ENCODE measurements around the gene CLHC1. TPM values are rescaled to one million over a fixed set of nuclear protein-coding genes. Genes with fewer than 3 reads are reported as not detected.

Gene CLHC1
- total and polyA plus RNA-seq, 4 donors: 0.45 to 4.9 (median 2.6) TPM

GRCh38 chr2:55236992-55237543, 5.0 kb upstream of the CLHC1 start (continued):
- no peak for TF ChIP-seq ZBTB33 (IDR thresholded peaks at IDR 0.05)

GRCh38 chr2:55235724-55236538, 3.8 kb upstream of the CLHC1 start:
- H3K36me3 ChIP-seq (ENCODE audit: control insufficient read depth in 4 of 4, insufficient read depth in 3 of 4, low read depth in 1 of 4, low read length in 3 of 4): peaks cover 8 to 36% (median 26%) of the 10 kb centered on the region in 4 donors
- DNase-seq (ENCODE audit: low spot score): no peak
- no peak overlapping the region for H3K9ac ChIP-seq (ENCODE audit: low read depth in 1 of 2, low read length in 2 of 2)
- no peak overlapping the region for H3K27ac ChIP-seq (ENCODE audit: low read depth in 1 of 2, low read length in 2 of 2)
- WGBS: 88% methylated on average over 3 of the region's 3 CpGs
- peaks cover 2 to 16% (median 10%) of the 10 kb centered on the region in 4 donors for H3K4me1 ChIP-seq (ENCODE audit: control insufficient read depth in 4 of 4, insufficient read depth in 4 of 4, low read length in 3 of 4)
- no peaks in the 10 kb centered on the region for H3K9me3 ChIP-seq (ENCODE audit: control insufficient read depth in 4 of 4, low read length in 3 of 4)
- TF ChIP-seq ATF3 (IDR thresholded peaks at IDR 0.05) (no peak), GABPA (IDR thresholded peaks at IDR 0.05 in 1 of 2, conservative IDR thresholded peaks at IDR 0.05 in 1 of 2) (no peak), ZBTB33 (IDR thresholded peaks at IDR 0.05) (no peak), MAX (IDR thresholded peaks at IDR 0.05) (no peak), EGR1 (IDR thresholded peaks at IDR 0.05; ENCODE audit: low read depth in 2 of 2) (no peak), RXRA (IDR thresholded peaks at IDR 0.05) (no peak), REST (IDR thresholded peaks at IDR 0.05) (no peak), FOXA1 (IDR thresholded peaks at IDR 0.05) (no peak), SP1 (IDR thresholded peaks at IDR 0.05) (no peak)
- H3K27me3 ChIP-seq (ENCODE audit: control insufficient read depth in 4 of 4, insufficient read depth in 4 of 4, low read length in 3 of 4): no peaks in the 10 kb centered on the region
- no peak overlapping the region for H3K4me3 ChIP-seq (ENCODE audit: low read depth in 1 of 3, low read length in 3 of 3)

GRCh38 chr2:55233658-55233940, 1.5 kb upstream of the CLHC1 start:
- Histone ChIP-seq H3K27ac (ENCODE audit: low read depth in 1 of 2, low read length in 2 of 2) (peak overlapping the region in 1 of 2 donors; percentile 89), H3K36me3 (ENCODE audit: control insufficient read depth in 4 of 4, insufficient read depth in 3 of 4, low read depth in 1 of 4, low read length in 3 of 4) (peaks cover 7 to 25% (median 23%) of the 10 kb centered on the region in 4 donors), H3K9ac (ENCODE audit: low read depth in 1 of 2, low read length in 2 of 2) (no peak overlapping the region), H3K4me3 (ENCODE audit: low read depth in 1 of 3, low read length in 3 of 3) (peak overlapping the region; percentile 69 to 99 (median 98)), H3K27me3 (ENCODE audit: control insufficient read depth in 4 of 4, insufficient read depth in 4 of 4, low read length in 3 of 4) (no peaks in the 10 kb centered on the region), H3K9me3 (ENCODE audit: control insufficient read depth in 4 of 4, low read length in 3 of 4) (no peaks in the 10 kb centered on the region), H3K4me1 (ENCODE audit: control insufficient read depth in 4 of 4, insufficient read depth in 4 of 4, low read length in 3 of 4) (peaks cover 2 to 16% (median 11%) of the 10 kb centered on the region in 4 donors)
- DNase-seq (ENCODE audit: low spot score): no peak
- no peak for TF ChIP-seq MAX (IDR thresholded peaks at IDR 0.05)
- TF ChIP-seq JUND (IDR thresholded peaks at IDR 0.05): no peak
- WGBS: 68% methylated on average over 7 of the region's 7 CpGs
